Endothelial cell of umbilical vein (primary cell): ENCODE measurements around the gene EGFL7. TPM values are rescaled to one million over a fixed set of nuclear protein-coding genes. Genes with fewer than 3 reads are reported as not detected.

Source experiments
- BruUV-seq: library from RNA; stranded (reverse); fragments of 400-500 nt; replicated peaks from 2 replicates; lab custom pipeline; 2021; lab: Mats Ljungman, UMichigan
- CTCF ChIA-PET: fragments of 300-600, 350-600 bp; sonication (Branson Sonifier 250); formaldehyde crosslinking; loops from one replicate; lab custom pipeline; 2021; ENCODE audit warnings: antibody characterized with exemption, inconsistent platforms; lab: Charles Lee
- POLR2A ChIA-PET: fragments of 300-600, 350-600 bp; sonication (Branson Sonifier 250); formaldehyde crosslinking; loops from one replicate; lab custom pipeline; 2021; ENCODE audit warnings: antibody characterized with exemption, inconsistent platforms; lab: Charles Lee
- DNase-seq: peaks from one replicate; pipeline ENCODE4 v3.0.0-alpha.2; 2011; ENCODE audit warnings: low read depth, low spot score
- FAIRE-seq: peaks from 2 replicates; lab custom pipeline; 2011; peaks lifted over from hg19 to GRCh38; lab: Jason Lieb, UNC
- H2AFZ ChIP-seq: 2 replicates; pipeline ENCODE4 v1.6.0; 2012; ENCODE audit warnings: low read depth, low read length, control low read depth, inconsistent platforms
- H3K27ac ChIP-seq: 2 replicates; pipeline ENCODE4 v1.5.1; 2011; ENCODE audit warnings: low read depth, mild to moderate bottlenecking, control low read depth, low read length, moderate library complexity; ENCODE audit not compliant: insufficient read depth
- H3K27me3 ChIP-seq, 2 experiments: 2 replicates each; pipeline versions ENCODE4 v1.6.0 to v1.6.1; 2011; ENCODE audit warnings: low read length in 2 of 2, mixed read lengths in 1 of 2; ENCODE audit not compliant: control insufficient read depth in 2 of 2, insufficient read depth in 2 of 2
- H3K36me3 ChIP-seq, 2 experiments: 2 replicates in 1 of 2; 3 replicates in 1 of 2; pipeline ENCODE4 v1.5.1; 2011; ENCODE audit warnings: low read length in 2 of 2, mild to moderate bottlenecking in 1 of 2, moderate library complexity in 1 of 2; ENCODE audit not compliant: control insufficient read depth in 2 of 2, insufficient read depth in 2 of 2; ENCODE audit errors: extremely low read depth in 1 of 2
- H3K4me1 ChIP-seq: 3 replicates; pipeline ENCODE4 v1.5.1; 2011; ENCODE audit warnings: mild to moderate bottlenecking, low read length; ENCODE audit not compliant: control insufficient read depth, insufficient read depth; ENCODE audit errors: extremely low read depth
- H3K4me2 ChIP-seq: 2 replicates; pipeline ENCODE4 v1.6.1; 2011; ENCODE audit warnings: low read length, control low read depth, mixed read lengths; ENCODE audit not compliant: insufficient read depth
- H3K4me3 ChIP-seq, 3 experiments: fragments of 200-600 bp in 1 of 3; sonication (generic), shearing (Covaris generic) in 1 of 3; replicated peaks in 1 of 3; 2 replicates each; pipeline ENCODE4 v1.5.1; 2011 to 2016; ENCODE audit warnings: control low read depth in 3 of 3, low read length in 3 of 3, mild to moderate bottlenecking in 2 of 3, inconsistent platforms in 1 of 3, low read depth in 1 of 3, moderate library complexity in 1 of 3; ENCODE audit not compliant: insufficient read depth in 1 of 3
- H3K79me2 ChIP-seq: 2 replicates; pipeline ENCODE4 v1.6.0; 2012; ENCODE audit warnings: low read length, inconsistent platforms; ENCODE audit not compliant: control insufficient read depth, insufficient read depth
- H3K9ac ChIP-seq: replicated peaks from 2 replicates; pipeline ENCODE3; 2011; ENCODE audit warnings: low read length, control low read depth; ENCODE audit not compliant: insufficient read depth; ENCODE audit errors: extremely low read depth
- H3K9me1 ChIP-seq: replicated peaks from 3 replicates; pipeline ENCODE4 v1.6.0; 2011; ENCODE audit warnings: mild to moderate bottlenecking, low read length; ENCODE audit not compliant: control insufficient read depth, insufficient read depth; ENCODE audit errors: extremely low read depth
- H3K9me3 ChIP-seq: replicated peaks from 2 replicates; pipeline ENCODE4 v1.5.1; 2012; ENCODE audit warnings: low read length, inconsistent platforms; ENCODE audit not compliant: control insufficient read depth, insufficient read depth
- H4K20me1 ChIP-seq: replicated peaks from 2 replicates; pipeline ENCODE3; 2011; ENCODE audit warnings: mild to moderate bottlenecking, low read length; ENCODE audit not compliant: control insufficient read depth, insufficient read depth; ENCODE audit errors: extremely low read depth
- EZH2 ChIP-seq: IDR thresholded peaks from 2 replicates; pipeline ENCODE4 v1.6.1; 2012; ENCODE audit warnings: borderline replicate concordance, low read depth, mild to moderate bottlenecking, moderate library complexity, low read length, inconsistent platforms; ENCODE audit not compliant: severe bottlenecking
- FOS ChIP-seq: IDR thresholded peaks from 2 replicates; pipeline ENCODE4 v1.6.1; 2011; ENCODE audit warnings: mild to moderate bottlenecking, low read length, moderate library complexity, borderline replicate concordance; ENCODE audit not compliant: insufficient read depth
- GATA2 ChIP-seq: IDR thresholded peaks from 2 replicates; pipeline ENCODE4 v1.7.0; 2011; ENCODE audit warnings: low read depth, mild to moderate bottlenecking, moderate library complexity, mixed read lengths, low read length; ENCODE audit not compliant: insufficient read length, insufficient read depth
- MYC ChIP-seq: IDR thresholded peaks from one replicate; pipeline ENCODE4 v1.6.1; 2011; ENCODE audit warnings: mild to moderate bottlenecking, low read depth, low read length
- POLR2A ChIP-seq: IDR thresholded peaks from 2 replicates; pipeline ENCODE4 v1.6.1; 2012; ENCODE audit warnings: low read depth, mild to moderate bottlenecking, control low read depth, low read length
- POLR2AphosphoS5 ChIP-seq: IDR thresholded peaks from 2 replicates; pipeline ENCODE4 v1.6.1; 2012; ENCODE audit warnings: low read depth, mild to moderate bottlenecking, control low read depth, low read length, moderate library complexity; ENCODE audit not compliant: insufficient read depth
- dilution Hi-C: fragments of 300-500 bp; cut with MboI; formaldehyde crosslinking; loops from one replicate; pipeline ENCODE4 v1.15.0; 2019; ENCODE audit warnings: low sequenced_read_pairs; ENCODE audit not compliant: extremely low pct_ligation_motif_present
- intact Hi-C: fragments of 100-400 bp; cut with micrococcal nuclease; formaldehyde crosslinking; loops from one replicate; pipeline ENCODE4 v1.10.0; 2022
- polyA plus RNA-seq, 4 experiments: library from polyadenylated mRNA; depleted of rRNA in 3 of 4; stranded (reverse) in 3 of 4; unstranded in 1 of 4; fragments of >200 nt; gene quantifications; 2 replicates each; pipeline versions ENCODE4 v1.2.1 to v1.2.3, GENCODE V29; 2011 to 2012; ENCODE audit warnings: missing spikeins in 1 of 4
- total RNA-seq: library from RNA; stranded (reverse); gene quantifications from 2 replicates; pipeline ENCODE4 v1.2.3, GENCODE V29; 2021
- TF ChIP-seq, protein P1 (sequence below): IDR thresholded peaks from 2 replicates; pipeline ENCODE4 v1.6.1; 2011; ENCODE audit not compliant: insufficient read depth, insufficient read length

The EGFL7 gene
- total and polyA plus RNA-seq, 2 donors (not counting 3 experiments of a cell fraction or from before 2014, with no cell fraction given) = 1,043 to 1,377 TPM

GRCh38 chr9:136720251-136720897, 57.7 kb downstream of the EGFL7 start:
- peak overlapping the region; percentile 27 for H3K9ac ChIP-seq
- peaks cover 12 to 33% of the 10 kb centered on the region in 2 experiments for H3K36me3 ChIP-seq
- no peak overlapping the region for H2AFZ ChIP-seq
- peak overlapping the region; percentile 66 for H3K27ac ChIP-seq
- peaks cover 68% of the 10 kb centered on the region for H3K79me2 ChIP-seq
- H3K4me3 ChIP-seq = no peak overlapping the region
- DNase-seq = peak; percentile 23
- intact Hi-C loops (no loop called here), dilution Hi-C loops (no loop called here)
- no TSS peak for BruUV-seq
- no peaks in the 10 kb centered on the region for H3K9me3 ChIP-seq
- TF ChIP-seq POLR2AphosphoS5 = no peak
- TF ChIP-seq FOS = no peak
- TF ChIP-seq POLR2A = no peak
- no peak for TF ChIP-seq MYC
- TF ChIP-seq, protein P1, sequence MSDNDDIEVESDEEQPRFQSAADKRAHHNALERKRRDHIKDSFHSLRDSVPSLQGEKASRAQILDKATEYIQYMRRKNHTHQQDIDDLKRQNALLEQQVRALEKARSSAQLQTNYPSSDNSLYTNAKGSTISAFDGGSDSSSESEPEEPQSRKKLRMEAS = no peak
- TF ChIP-seq GATA2 = no peak
- POLR2A ChIA-PET = interaction anchor here (0.5 to 3.6 kb wide), 2 partner anchors 7 to 82 kb away, joined by 3 to 20 read pairs; no protein-coding TSS in a partner anchor
- H3K4me2 ChIP-seq = no peak overlapping the region
- FAIRE-seq = peak; percentile 82
- no peaks in the 10 kb centered on the region for H3K27me3 ChIP-seq
- no peaks in the 10 kb centered on the region for H4K20me1 ChIP-seq
- H3K9me1 ChIP-seq = no peaks in the 10 kb centered on the region
- CTCF ChIA-PET = interaction anchor here (1.4 to 2.6 kb wide), 2 partner anchors 9 to 27 kb away, joined by 3 to 21 read pairs; no protein-coding TSS in a partner anchor
- peaks cover 63% of the 10 kb centered on the region for H3K4me1 ChIP-seq

- no peaks in the 10 kb centered on the region for H4K20me1 ChIP-seq
These were observed 58.2 kb downstream of the EGFL7 start for GRCh38 chr9:136720898-136721338.

More at GRCh38 chr9:136720898-136721338, 58.2 kb downstream of the EGFL7 start:
- DNase-seq = no peak
- H3K27ac ChIP-seq = peak overlapping the region; percentile 66
- H3K27me3 ChIP-seq = no peaks in the 10 kb centered on the region
- ChIA-PET CTCF (interaction anchor here (1.4 kb wide), 1 partner anchor 27 kb away, joined by 3 read pairs; no protein-coding TSS in a partner anchor), POLR2A (interaction anchor here (0.5 to 3.6 kb wide), 3 partner anchors 7 to 83 kb away, joined by 3 to 20 read pairs (median 3); no protein-coding TSS in a partner anchor)
- no peaks in the 10 kb centered on the region for H3K9me3 ChIP-seq
- peaks cover 69% of the 10 kb centered on the region for H3K79me2 ChIP-seq
- no peak overlapping the region for H3K4me2 ChIP-seq
- no peak for FAIRE-seq
- intact Hi-C loops (loop anchor here (1.0 kb wide), 1 partner anchor 8 kb away; no protein-coding TSS in a partner anchor), dilution Hi-C loops (no loop called here)
- TF ChIP-seq EZH2 (no peak), FOS (no peak)
- H3K4me3 ChIP-seq = no peak overlapping the region
- no peaks in the 10 kb centered on the region for H3K9me1 ChIP-seq
- H2AFZ ChIP-seq = no peak overlapping the region
- no TSS peak for BruUV-seq
- peak overlapping the region; percentile 27 for H3K9ac ChIP-seq
- peaks cover 12 to 37% of the 10 kb centered on the region in 2 experiments for H3K36me3 ChIP-seq
- peaks cover 63% of the 10 kb centered on the region for H3K4me1 ChIP-seq
